ENCODE data around the gene PCDHGA5.
"Not testable (repeated sequence)": the region's sequence is repeated elsewhere in the genome, so short reads cannot be mapped to it uniquely, and the experiment has no call there.

PCDHGA5 gene

DNA sequence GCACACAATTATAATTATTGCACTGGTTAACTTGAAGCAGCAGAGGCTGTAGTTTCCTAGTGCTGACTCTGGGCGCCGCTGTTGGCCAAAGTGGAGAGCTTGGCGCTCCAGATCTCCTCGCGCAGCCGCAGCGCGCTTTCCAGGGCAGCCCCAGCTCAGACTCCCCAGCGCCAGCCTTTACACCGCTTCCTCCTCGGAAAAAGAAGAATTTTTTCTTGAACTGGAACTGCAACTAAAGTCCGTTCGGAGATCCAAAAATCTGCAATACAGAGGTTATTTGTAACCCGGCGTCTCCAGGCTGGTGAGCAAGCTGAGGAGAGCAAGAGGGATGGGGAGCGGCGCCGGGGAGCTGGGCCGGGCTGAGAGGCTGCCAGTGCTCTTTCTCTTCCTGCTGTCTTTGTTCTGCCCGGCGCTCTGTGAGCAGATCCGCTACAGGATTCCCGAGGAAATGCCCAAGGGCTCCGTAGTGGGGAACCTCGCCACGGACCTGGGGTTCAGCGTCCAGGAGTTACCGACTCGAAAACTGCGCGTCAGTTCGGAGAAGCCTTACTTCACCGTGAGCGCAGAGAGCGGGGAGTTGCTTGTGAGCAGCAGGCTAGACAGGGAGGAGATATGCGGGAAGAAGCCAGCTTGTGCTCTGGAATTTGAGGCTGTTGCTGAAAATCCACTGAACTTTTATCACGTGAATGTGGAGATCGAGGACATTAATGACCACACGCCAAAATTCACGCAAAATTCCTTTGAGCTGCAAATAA is 23.8 kb downstream of the PCDHGA5 start, which contains the start of gene PCDHGB4:
TSS of gene PCDHGB4 (plus strand) at position 142 of the 755 bp plus-strand sequence. CDS start at position 329, 187 bp downstream.
- DNase-seq (ENCODE audit: low read depth), result peak; percentile 21

GRCh38 chr5:141388661-141389060 is 24.7 kb downstream of the PCDHGA5 start:
- DNase-seq (ENCODE audit: low read depth), result no peak

GRCh38 chr5:141389153-141390042 is 25.4 kb downstream of the PCDHGA5 start:
- no peak for DNase-seq (ENCODE audit: low read depth)

GRCh38 chr5:141392429-141393198 is 28.7 kb downstream of the PCDHGA5 start, which contains the start of gene PCDHGA8:
PCDHGA8 (plus strand) TSS chr5:141392633; CDS start chr5:141392814, 181 bp downstream.
- no peak for DNase-seq (ENCODE audit: low read depth)

GRCh38 chr5:141393267-141393666 is 29.3 kb downstream of the PCDHGA5 start:
- no peak for DNase-seq (ENCODE audit: low read depth)

DNA sequence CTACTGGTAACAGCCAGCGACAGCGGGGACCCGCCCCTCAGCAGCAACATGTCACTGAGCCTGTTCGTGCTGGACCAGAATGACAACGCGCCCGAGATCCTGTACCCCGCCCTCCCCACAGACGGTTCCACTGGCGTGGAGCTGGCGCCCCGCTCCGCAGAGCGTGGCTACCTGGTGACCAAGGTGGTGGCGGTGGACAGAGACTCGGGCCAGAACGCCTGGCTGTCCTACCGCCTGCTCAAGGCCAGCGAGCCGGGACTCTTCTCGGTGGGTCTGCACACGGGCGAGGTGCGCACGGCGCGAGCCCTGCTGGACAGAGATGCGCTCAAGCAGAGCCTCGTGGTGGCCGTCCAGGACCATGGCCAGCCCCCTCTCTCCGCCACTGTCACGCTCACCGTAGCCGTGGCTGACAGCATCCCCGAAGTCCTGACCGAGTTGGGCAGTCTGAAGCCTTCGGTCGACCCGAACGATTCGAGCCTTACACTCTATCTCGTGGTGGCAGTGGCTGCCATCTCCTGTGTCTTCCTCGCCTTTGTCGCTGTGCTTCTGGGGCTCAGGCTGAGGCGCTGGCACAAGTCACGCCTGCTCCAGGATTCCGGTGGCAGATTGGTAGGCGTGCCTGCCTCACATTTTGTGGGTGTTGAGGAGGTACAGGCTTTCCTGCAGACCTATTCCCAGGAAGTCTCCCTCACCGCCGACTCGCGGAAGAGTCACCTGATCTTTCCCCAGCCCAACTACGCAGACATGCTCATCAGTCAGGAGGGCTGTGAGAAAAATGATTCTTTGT is 30.6 kb downstream of the PCDHGA5 start:
- not testable (repeated sequence) for DNase-seq (ENCODE audit: low read depth)

GRCh38 chr5:141397756-141398551 is 34.0 kb downstream of the PCDHGA5 start, which contains the start of gene PCDHGB5:
PCDHGB5 (plus strand) TSS chr5:141397947; CDS start chr5:141398128, 181 bp downstream.
- not testable (repeated sequence) for DNase-seq (ENCODE audit: low read depth)

DNA sequence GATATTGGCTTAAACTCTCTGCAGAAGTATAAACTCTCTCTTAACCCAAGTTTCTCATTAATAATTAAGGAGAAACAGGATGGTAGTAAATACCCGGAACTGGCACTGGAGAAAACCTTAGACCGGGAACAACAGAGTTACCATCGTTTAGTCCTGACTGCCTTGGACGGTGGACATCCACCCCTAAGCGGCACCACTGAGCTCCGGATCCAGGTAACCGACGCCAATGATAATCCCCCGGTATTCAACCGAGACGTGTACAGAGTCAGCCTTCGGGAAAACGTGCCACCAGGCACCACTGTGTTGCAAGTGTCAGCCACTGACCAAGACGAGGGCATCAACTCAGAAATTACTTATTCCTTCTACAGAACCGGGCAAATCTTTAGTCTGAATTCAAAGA is 34.6 kb downstream of the PCDHGA5 start:
- no peak for DNase-seq (ENCODE audit: low read depth)

DNA sequence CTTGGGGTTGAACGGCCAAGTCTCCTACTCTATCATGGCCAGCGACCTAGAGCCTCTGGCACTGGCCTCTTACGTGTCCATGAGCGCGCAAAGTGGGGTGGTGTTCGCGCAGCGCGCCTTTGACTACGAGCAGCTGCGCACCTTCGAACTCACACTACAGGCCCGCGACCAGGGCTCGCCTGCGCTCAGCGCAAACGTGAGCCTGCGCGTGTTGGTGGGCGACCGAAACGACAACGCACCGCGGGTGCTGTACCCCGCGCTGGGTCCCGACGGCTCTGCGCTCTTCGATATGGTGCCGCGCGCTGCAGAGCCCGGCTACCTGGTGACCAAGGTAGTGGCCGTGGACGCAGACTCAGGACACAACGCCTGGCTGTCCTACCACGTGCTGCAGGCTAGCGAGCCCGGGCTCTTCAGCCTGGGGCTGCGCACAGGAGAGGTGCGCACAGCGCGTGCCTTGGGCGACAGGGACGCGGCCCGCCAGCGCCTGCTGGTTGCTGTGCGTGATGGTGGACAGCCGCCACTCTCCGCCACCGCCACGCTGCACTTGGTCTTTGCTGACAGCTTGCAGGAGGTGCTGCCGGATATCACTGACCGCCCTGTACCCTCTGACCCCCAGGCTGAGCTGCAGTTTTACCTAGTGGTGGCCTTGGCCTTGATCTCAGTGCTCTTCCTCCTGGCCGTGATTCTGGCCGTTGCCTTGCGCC is 35.7 kb downstream of the PCDHGA5 start:
- DNase-seq (ENCODE audit: low read depth), result no peak

GRCh38 chr5:141402553-141403243 is 38.7 kb downstream of the PCDHGA5 start, which contains the start of gene PCDHGA9:
PCDHGA9 (plus strand) TSS chr5:141402778; CDS start chr5:141402953, 175 bp downstream.
- DNase-seq (ENCODE audit: low read depth), result no peak

DNA sequence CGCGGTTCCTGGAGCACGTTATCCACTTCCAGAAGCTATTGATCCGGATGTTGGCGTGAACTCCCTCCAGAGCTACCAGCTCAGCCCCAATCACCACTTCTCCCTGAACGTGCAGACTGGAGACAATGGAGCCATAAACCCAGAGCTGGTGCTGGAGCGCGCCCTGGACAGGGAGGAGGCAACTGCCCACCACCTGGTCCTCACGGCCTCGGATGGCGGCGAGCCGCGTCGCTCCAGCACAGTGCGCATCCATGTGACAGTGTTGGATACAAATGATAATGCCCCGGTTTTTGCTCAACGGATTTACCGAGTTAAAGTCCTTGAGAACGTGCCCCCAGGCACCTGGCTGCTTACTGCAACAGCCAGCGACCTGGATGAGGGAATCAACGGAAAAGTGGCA is 39.4 kb downstream of the PCDHGA5 start:
- no peak for DNase-seq (ENCODE audit: low read depth)

DNA sequence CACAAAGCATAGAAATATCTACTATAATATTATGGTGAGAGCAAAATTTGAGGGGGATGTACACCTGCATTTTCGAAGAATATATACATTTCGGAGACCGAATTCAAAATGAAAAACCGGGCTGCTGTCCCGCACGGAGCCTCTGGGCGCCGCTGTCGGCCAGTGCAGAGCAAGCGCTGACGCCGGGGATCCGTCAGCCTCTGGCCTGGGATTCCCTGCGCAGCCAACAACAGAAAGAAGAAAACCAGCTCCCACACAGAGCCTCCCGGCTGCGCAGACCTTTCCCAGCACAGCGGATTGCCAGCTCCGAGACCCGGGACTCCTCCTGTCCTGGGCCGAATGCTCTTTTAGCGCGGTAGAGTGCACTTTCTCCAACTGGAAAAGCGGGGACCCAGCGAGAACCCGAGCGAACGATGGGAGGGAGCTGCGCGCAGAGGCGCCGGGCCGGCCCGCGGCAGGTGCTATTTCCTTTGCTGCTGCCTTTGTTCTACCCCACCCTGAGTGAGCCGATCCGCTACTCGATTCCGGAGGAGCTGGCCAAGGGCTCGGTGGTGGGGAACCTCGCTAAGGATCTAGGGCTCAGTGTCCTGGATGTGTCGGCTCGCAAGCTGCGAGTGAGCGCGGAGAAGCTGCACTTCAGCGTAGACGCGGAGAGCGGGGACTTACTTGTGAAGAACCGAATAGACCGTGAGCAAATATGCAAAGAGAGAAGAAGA is 44.0 kb downstream of the PCDHGA5 start, which contains the start of gene PCDHGB6:
TSS of gene PCDHGB6 (plus strand) at position 232 of the 716 bp plus-strand sequence. CDS start at position 414, 182 bp downstream.
- not testable (repeated sequence) for DNase-seq (ENCODE audit: low read depth)

- no peak for DNase-seq (ENCODE audit: low read depth)
Measured at GRCh38 chr5:141409598-141410306, 45.8 kb downstream of the PCDHGA5 start.

- no peak for DNase-seq (ENCODE audit: low read depth)
Measured at GRCh38 chr5:141411575-141411974, 47.6 kb downstream of the PCDHGA5 start.

GRCh38 chr5:141412854-141413539 is 49.0 kb downstream of the PCDHGA5 start, which contains the start of gene PCDHGA10:
PCDHGA10 (plus strand) TSS chr5:141412987; CDS start chr5:141413176, 189 bp downstream.
- DNase-seq (ENCODE audit: low read depth), result no peak

DNA sequence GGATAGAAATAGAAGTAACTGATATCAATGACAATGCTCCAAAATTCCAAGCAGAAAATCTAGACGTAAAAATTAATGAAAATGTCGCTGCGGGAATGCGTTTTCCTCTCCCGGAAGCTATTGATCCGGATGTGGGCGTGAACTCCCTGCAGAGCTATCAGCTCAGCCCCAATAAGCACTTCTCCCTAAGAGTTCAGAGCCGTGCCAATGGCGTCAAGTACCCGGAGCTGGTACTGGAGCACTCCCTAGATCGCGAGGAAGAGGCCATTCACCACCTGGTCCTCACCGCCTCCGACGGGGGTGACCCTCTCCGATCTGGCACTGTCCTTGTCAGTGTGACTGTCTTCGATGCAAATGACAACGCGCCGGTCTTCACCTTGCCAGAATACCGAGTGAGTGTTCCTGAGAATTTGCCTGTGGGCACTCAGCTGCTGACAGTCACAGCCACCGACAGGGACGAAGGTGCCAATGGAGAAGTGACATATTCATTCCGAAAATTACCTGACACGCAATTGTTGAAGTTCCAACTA is 49.6 kb downstream of the PCDHGA5 start:
- DNase-seq (ENCODE audit: low read depth), result no peak
